ENCODE results near the gene ATF6.

DNA sequence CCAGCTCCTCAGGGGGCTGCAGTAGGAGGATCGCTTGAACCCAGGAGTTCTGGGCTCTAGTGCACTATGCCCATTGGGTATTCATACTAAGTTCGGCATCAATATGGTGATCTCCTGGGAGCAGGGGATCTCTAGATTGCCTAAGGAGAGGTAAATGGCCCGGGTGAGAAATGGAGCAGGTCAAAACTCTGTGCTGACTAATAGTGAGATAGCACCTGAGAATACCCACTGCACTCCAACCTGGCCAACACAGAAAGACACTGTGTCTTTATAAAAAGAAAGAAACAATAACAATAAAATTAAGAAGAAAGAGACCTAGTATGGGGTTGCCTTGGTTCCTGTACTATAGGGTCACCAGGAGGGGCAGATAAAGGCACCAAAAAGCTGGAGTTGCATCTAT, 30.3 kb upstream of the ATF6 start:
- TF ChIP-seq, protein P1, sequence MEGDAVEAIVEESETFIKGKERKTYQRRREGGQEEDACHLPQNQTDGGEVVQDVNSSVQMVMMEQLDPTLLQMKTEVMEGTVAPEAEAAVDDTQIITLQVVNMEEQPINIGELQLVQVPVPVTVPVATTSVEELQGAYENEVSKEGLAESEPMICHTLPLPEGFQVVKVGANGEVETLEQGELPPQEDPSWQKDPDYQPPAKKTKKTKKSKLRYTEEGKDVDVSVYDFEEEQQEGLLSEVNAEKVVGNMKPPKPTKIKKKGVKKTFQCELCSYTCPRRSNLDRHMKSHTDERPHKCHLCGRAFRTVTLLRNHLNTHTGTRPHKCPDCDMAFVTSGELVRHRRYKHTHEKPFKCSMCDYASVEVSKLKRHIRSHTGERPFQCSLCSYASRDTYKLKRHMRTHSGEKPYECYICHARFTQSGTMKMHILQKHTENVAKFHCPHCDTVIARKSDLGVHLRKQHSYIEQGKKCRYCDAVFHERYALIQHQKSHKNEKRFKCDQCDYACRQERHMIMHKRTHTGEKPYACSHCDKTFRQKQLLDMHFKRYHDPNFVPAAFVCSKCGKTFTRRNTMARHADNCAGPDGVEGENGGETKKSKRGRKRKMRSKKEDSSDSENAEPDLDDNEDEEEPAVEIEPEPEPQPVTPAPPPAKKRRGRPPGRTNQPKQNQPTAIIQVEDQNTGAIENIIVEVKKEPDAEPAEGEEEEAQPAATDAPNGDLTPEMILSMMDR (IDR thresholded peaks at IDR 0.05), result no peak
- no peak for TF ChIP-seq POLR2A (IDR thresholded peaks at IDR 0.05)
